Esophagus muscularis mucosa (tissue), 4 donors: Measurements from ENCODE around the gene CEP41. TPM values are rescaled to one million over a fixed set of nuclear protein-coding genes. Genes with fewer than 3 reads are reported as not detected.

Source experiments
- DNase-seq: peaks from one replicate; pipeline ENCODE4 v3.0.0-alpha.2; 2017; ENCODE audit errors: extremely low spot score
- H3K27ac ChIP-seq, 4 donors: fragments of 200-600 bp; sonication (generic); replicated peaks in 1 of 4; 1 replicate in 3 of 4; 2 replicates in 1 of 4; pipeline ENCODE4 v1.5.1; 2016 to 2019; ENCODE audit warnings: mild to moderate bottlenecking in 1 of 4
- H3K27me3 ChIP-seq, 4 donors: fragments of 200-600 bp; sonication (generic); one replicate each; pipeline versions ENCODE4 v1.5.1 to v1.6.0; 2016 to 2019
- H3K36me3 ChIP-seq, 4 donors: fragments of 200-600 bp; sonication (generic); one replicate each; pipeline ENCODE4 v1.5.1; 2016 to 2019
- H3K4me1 ChIP-seq, 4 donors: fragments of 200-600 bp; sonication (generic); one replicate each; pipeline ENCODE4 v1.5.1; 2016 to 2019
- H3K4me3 ChIP-seq, 4 donors: fragments of 200-600 bp; sonication (generic); 1 replicate in 2 of 4; 2 replicates in 2 of 4; pipeline ENCODE4 v1.5.1; 2016 to 2019; ENCODE audit warnings: mild to moderate bottlenecking in 4 of 4, moderate library complexity in 1 of 4
- H3K9me3 ChIP-seq, 4 donors: fragments of 200-600 bp; sonication (generic); 1 replicate in 3 of 4; 2 replicates in 1 of 4; pipeline ENCODE4 v1.5.1; 2016 to 2019
- EP300 ChIP-seq: sonication (generic); formaldehyde crosslinking; IDR thresholded peaks from one replicate; pipeline ENCODE4 v1.6.1; 2017; ENCODE audit warnings: antibody characterized with exemption
- POLR2A ChIP-seq: fragments of 450-650 bp; IDR thresholded peaks from one replicate; pipeline ENCODE4 v1.6.1; 2017; ENCODE audit warnings: antibody characterized with exemption, moderate library complexity, mild to moderate bottlenecking, low read depth
- POLR2AphosphoS5 ChIP-seq, 2 donors: sonication (generic); formaldehyde crosslinking; IDR thresholded peaks; one replicate each; pipeline ENCODE4 v1.6.1; 2017; ENCODE audit warnings: antibody characterized with exemption in 2 of 2
- WGBS: methylation state at CpG from one replicate; pipeline ENCODE4 v1.1.5; 2018; 5-methylcytosine and 5-hydroxymethylcytosine counted together
- intact Hi-C: fragments of 100-400 bp; cut with DNase I; formaldehyde crosslinking; loops from one replicate; pipeline ENCODE4 v1.15.1; 2023
- total RNA-seq, 4 donors: library from RNA; depleted of rRNA; stranded (reverse); fragments of >200 nt; gene quantifications; one replicate each; pipeline versions ENCODE4 v1.1.0 to v1.2.1, GENCODE V29; 2016
- TF ChIP-seq, protein P1 (sequence below), 3 experiments: fragments of 200-600 bp in 2 of 3; fragments of 450-650 bp in 1 of 3; sonication (generic) in 2 of 3; IDR thresholded peaks; one replicate each; pipeline ENCODE4 v1.5.1; 2017 to 2019; ENCODE audit warnings: antibody characterized with exemption in 3 of 3, mild to moderate bottlenecking in 2 of 3, moderate library complexity in 1 of 3

The CEP41 gene, protein sequence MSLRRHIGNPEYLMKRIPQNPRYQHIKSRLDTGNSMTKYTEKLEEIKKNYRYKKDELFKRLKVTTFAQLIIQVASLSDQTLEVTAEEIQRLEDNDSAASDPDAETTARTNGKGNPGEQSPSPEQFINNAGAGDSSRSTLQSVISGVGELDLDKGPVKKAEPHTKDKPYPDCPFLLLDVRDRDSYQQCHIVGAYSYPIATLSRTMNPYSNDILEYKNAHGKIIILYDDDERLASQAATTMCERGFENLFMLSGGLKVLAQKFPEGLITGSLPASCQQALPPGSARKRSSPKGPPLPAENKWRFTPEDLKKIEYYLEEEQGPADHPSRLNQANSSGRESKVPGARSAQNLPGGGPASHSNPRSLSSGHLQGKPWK
- 1 to 10 TPM in 3 of 4 donors, under 1 TPM in 1; 0.83 to 5.9 (median 2.8) TPM for total RNA-seq

DNA sequence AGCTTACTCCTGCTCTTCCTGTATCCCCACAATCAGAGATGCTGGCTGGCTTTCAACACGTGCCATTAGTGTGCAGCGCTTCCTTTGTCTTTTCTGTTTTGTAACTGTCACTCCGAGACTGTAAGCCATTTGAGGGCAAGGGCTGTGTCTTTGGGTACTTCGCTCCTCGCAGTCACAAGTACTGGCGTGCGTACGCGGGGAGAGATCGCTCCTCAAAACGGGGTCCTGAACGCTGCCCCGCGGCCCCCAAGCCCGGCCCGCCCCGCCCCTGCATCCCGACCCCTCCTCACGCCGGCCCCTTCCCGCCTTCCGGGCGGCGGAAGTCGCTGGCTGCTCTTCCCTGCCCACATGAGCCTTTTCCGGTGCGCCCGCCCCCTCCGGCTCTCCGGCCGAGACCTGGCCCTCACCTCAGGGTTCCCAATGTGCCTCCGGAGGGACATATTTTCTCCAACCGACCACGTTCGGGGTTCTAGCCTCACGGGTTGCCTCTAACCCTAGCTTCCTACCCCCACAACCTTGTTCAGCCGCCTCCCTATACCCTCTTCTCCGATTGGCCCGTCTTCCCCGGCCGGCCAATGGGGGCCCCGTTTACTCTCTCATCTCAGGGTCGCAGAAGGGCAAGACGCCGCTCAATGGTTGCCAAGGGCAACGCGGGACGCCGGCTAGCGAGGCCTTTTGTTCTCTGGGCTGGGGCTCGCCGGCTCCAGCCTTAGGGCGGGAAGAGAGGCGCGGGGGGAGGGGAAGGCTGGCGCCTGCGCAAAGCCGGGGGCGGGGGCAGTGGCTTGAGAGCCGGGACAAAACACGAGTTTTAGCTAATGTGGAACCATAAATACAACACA is at the start of gene CEP41:
TSS of gene CEP41 (minus strand) at position 490 of the 839 bp plus-strand sequence. CDS start at position 440, 50 bp downstream.
- intact Hi-C loops, result loop anchor here (5.0 kb wide), 1 partner anchor 368 kb away; the partner anchor contains the start of gene KLHDC10
- 5% methylated on average over 37 of the region's 61 CpGs for WGBS
- peak within 1 kb of the TSS; percentile 81 to 87 (median 86) for H3K27ac ChIP-seq
- H3K27me3 ChIP-seq, result peaks cover 0 to 5% (median 0%) of the 10 kb centered on the region in 4 donors
- TF ChIP-seq POLR2AphosphoS5 (IDR thresholded peaks at IDR 0.05) (peak; percentile 47 to 64), EP300 (no peak)
- H3K4me3 ChIP-seq, result peak within 1 kb of the TSS; percentile 78 to 89 (median 80)
- peaks cover 7 to 19% (median 15%) of the 10 kb centered on the region in 4 donors for H3K4me1 ChIP-seq
- DNase-seq, result peak; percentile 98
- H3K36me3 ChIP-seq, result no peaks in the 10 kb centered on the region
- H3K9me3 ChIP-seq, result no peaks in the 10 kb centered on the region

DNA sequence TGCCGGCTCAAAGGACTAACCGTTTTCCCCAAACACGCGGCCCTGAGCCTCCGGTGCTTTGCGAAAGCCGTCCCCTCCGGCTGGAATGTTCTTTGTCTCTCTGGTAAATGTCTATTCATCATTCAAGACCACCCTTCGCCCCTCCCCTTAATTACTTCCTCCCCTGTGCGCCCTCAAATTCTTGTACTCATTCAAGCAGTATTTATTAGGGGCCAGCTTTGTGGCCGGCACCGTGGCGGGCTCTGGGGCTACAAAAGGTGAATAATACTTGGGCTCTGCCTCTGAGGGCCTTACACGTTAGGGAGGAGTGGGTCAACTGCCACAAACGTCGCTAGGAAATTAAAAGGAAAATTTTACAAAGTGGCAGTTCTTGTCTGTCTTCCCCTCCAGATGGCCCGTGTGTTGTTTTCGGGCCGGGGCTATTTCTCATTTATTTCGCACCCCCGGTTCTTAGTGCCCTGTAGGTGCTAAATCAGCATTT is 49.5 kb upstream of the CEP41 start:
- WGBS, result 61% methylated on average over 21 of the region's 21 CpGs
- H3K4me1 ChIP-seq, result peaks cover 24 to 45% (median 42%) of the 10 kb centered on the region in 4 donors
- peaks cover 0 to 74% (median 19%) of the 10 kb centered on the region in 4 donors for H3K27me3 ChIP-seq
- DNase-seq, result no peak
- intact Hi-C loops, result no loop called here
- H3K36me3 ChIP-seq, result no peaks in the 10 kb centered on the region
- H3K4me3 ChIP-seq, result peak overlapping the region; percentile 37 to 53 (median 45)
- H3K27ac ChIP-seq, result no peak overlapping the region
- no peaks in the 10 kb centered on the region for H3K9me3 ChIP-seq
- TF ChIP-seq, protein P1, sequence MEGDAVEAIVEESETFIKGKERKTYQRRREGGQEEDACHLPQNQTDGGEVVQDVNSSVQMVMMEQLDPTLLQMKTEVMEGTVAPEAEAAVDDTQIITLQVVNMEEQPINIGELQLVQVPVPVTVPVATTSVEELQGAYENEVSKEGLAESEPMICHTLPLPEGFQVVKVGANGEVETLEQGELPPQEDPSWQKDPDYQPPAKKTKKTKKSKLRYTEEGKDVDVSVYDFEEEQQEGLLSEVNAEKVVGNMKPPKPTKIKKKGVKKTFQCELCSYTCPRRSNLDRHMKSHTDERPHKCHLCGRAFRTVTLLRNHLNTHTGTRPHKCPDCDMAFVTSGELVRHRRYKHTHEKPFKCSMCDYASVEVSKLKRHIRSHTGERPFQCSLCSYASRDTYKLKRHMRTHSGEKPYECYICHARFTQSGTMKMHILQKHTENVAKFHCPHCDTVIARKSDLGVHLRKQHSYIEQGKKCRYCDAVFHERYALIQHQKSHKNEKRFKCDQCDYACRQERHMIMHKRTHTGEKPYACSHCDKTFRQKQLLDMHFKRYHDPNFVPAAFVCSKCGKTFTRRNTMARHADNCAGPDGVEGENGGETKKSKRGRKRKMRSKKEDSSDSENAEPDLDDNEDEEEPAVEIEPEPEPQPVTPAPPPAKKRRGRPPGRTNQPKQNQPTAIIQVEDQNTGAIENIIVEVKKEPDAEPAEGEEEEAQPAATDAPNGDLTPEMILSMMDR (IDR thresholded peaks at IDR 0.05), result no peak
- TF ChIP-seq EP300, result no peak
- TF ChIP-seq POLR2A, result no peak
- no peak for TF ChIP-seq POLR2AphosphoS5 (IDR thresholded peaks at IDR 0.05)

DNA sequence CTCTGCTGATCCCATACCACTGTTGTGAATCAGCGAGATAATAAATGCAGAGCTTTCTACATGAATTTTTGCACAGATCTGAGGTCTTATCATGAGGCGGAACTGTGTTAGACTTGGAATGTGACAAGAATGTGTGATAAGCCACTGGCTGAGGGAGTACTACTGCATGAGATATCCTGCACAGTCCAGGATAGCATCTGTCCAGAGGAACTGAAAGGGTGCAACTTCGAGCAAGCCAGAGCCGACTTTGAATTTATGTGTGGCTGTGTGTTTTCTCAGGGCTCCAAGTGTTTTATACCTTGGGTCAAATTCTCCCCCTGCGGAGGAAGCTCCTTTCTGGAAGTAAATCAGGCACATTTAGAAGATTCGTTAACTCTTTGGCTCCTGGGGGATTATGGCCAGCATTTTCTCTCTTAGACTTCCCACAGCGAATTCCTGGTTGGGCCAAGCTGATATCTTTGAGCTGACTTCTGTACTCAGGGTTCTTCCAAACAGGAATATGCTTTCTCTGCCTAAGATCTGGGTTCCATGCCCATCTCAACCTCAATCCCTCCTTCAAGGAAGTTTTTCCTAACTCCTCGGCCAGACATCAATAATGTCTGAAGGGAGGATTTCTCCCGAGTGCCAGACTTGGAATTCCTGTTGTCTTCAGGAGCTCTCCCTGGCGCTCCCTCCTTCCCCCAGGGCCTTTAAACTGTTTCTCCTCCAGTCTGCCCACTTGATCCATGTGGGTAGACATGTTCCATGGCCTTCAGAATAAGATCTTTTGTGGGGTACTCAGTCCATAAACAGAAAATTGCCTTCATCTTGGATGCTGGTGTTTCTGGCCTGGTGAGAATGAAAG is 48.5 kb upstream of the CEP41 start:
- 75% methylated on average over 9 of the region's 10 CpGs for WGBS
- H3K36me3 ChIP-seq, result no peaks in the 10 kb centered on the region
- peaks cover 24 to 45% (median 42%) of the 10 kb centered on the region in 4 donors for H3K4me1 ChIP-seq
- H3K27ac ChIP-seq, result no peak overlapping the region
- TF ChIP-seq POLR2AphosphoS5 (IDR thresholded peaks at IDR 0.05), result no peak
- no peak for TF ChIP-seq POLR2A
- H3K4me3 ChIP-seq, result no peak overlapping the region
- intact Hi-C loops, result no loop called here
- peak; percentile 24 for DNase-seq
- H3K27me3 ChIP-seq, result peaks cover 0 to 84% (median 21%) of the 10 kb centered on the region in 4 donors
- H3K9me3 ChIP-seq, result no peaks in the 10 kb centered on the region

DNA sequence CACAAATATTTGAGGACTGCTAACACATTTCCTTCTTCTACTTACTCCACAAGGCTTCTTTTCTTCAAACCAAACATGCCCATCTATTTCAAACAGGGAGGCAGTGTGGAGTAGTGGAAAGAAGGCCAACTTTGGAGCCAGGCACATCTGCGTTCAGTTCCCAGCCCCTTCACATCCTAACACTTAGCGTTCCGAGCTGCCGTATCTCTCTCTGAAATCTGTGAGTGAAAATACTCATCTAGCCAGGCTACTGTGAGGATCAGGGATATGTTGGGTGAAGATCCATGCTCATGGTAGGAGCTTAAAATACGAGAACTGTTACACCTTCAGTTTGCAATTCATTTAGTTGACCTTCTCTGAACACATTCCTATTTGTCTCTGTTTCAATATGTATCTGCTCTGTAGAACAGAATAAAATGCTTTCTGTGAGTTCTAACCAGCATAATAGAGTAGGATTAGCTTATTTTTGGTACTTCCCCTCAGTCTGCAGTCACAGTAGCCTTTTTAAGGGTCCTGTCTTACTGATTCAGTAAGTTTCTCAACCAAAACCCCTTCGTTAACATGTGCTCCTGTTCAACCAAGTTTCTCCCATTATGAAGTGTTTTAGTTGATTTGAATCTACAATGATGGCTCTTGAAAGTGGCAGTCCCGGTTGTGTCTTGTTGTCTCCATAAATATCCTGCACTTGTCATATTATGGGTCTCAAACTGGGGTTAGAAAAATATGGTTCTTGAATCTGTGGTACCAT is 47.8 kb upstream of the CEP41 start:
- no peak for DNase-seq
- Histone ChIP-seq H3K4me3 (no peak overlapping the region), H3K27ac (no peak overlapping the region), H3K4me1 (peaks cover 24 to 45% (median 42%) of the 10 kb centered on the region in 4 donors), H3K9me3 (no peaks in the 10 kb centered on the region), H3K36me3 (no peaks in the 10 kb centered on the region), H3K27me3 (peaks cover 0 to 86% (median 20%) of the 10 kb centered on the region in 4 donors)
- WGBS, result 76% methylated on average over 7 of the region's 7 CpGs
- TF ChIP-seq EP300, result no peak
- no peak for TF ChIP-seq POLR2A
- no peak for TF ChIP-seq POLR2AphosphoS5 (IDR thresholded peaks at IDR 0.05)
- TF ChIP-seq, protein P1 (IDR thresholded peaks at IDR 0.05), result no peak
- intact Hi-C loops, result no loop called here
